HepG2 (cell line): ENCODE data around the gene MAPRE3. TPM values are rescaled to one million over a fixed set of nuclear protein-coding genes. Genes with fewer than 3 reads are reported as not detected.
A peak's percentile ranks its signal among the peaks of the same experiment; 100 is the strongest.

Source experiments
- CBX5 ChIP-seq: sonication (generic); formaldehyde crosslinking; IDR thresholded peaks from 2 replicates; pipeline ENCODE4 v1.4.0; 2020; ENCODE audit warnings: missing genetic modification reagents, borderline replicate concordance
- FOXA3 ChIP-seq: IDR thresholded peaks from 2 replicates; pipeline ENCODE4 v1.6.1; 2016; ENCODE audit warnings: missing genetic modification reagents, missing compliant biosample characterization
- KLF16 ChIP-seq, 2 experiments: sonication (generic) in 1 of 2; formaldehyde crosslinking in 1 of 2; IDR thresholded peaks; 2 replicates each; pipeline versions ENCODE4 v1.6.1 to v1.8.0; 2016 to 2023; ENCODE audit warnings: missing genetic modification reagents in 2 of 2, missing compliant biosample characterization in 1 of 2
- MAFF ChIP-seq: IDR thresholded peaks from 2 replicates; pipeline ENCODE4 v1.6.1; 2011; ENCODE audit warnings: low read depth, low read length, improper control_type of control experiment
- MED13 ChIP-seq: sonication (generic); formaldehyde crosslinking; IDR thresholded peaks from 2 replicates; pipeline ENCODE4 v1.5.0; 2020; ENCODE audit warnings: missing genetic modification reagents
- NFIC ChIP-seq: IDR thresholded peaks from 2 replicates; pipeline ENCODE4 v1.6.1; 2012; ENCODE audit warnings: mild to moderate bottlenecking, low read length, inconsistent platforms
- NFYB ChIP-seq: sonication (generic); formaldehyde crosslinking; IDR thresholded peaks from 2 replicates; pipeline ENCODE4 v1.4.0; 2020; ENCODE audit warnings: missing genetic modification reagents
- ONECUT2 ChIP-seq: sonication (generic); formaldehyde crosslinking; IDR thresholded peaks from 2 replicates; pipeline ENCODE4 v1.4.0; 2020; ENCODE audit warnings: missing genetic modification reagents
- PHF5A ChIP-seq: IDR thresholded peaks from one replicate; pipeline ENCODE4 v1.6.1; 2018; ENCODE audit warnings: low read depth, missing genetic modification reagents; ENCODE audit not compliant: unreplicated experiment
- RFXAP ChIP-seq: sonication (generic); formaldehyde crosslinking; IDR thresholded peaks from 2 replicates; pipeline ENCODE4 v1.4.0; 2020; ENCODE audit warnings: missing genetic modification reagents, borderline replicate concordance
- RXRB ChIP-seq: IDR thresholded peaks from 2 replicates; pipeline ENCODE4 v1.6.1; 2016; ENCODE audit warnings: borderline replicate concordance, missing genetic modification reagents, missing compliant biosample characterization
- TSC22D2 ChIP-seq: sonication (generic); formaldehyde crosslinking; IDR thresholded peaks from 2 replicates; pipeline ENCODE4 v1.5.1; 2020; ENCODE audit warnings: missing genetic modification reagents, mild to moderate bottlenecking, borderline replicate concordance
- U2AF1 ChIP-seq: fragments of 200-400 bp; formaldehyde crosslinking; optimal IDR thresholded peaks from 2 replicates; pipeline ENCODE3; 2017; ENCODE audit warnings: mild to moderate bottlenecking, low read depth, low read length
- ZNF124 ChIP-seq: sonication (generic); formaldehyde crosslinking; IDR thresholded peaks from 2 replicates; pipeline ENCODE4 v1.4.0; 2020; ENCODE audit warnings: missing genetic modification reagents
- ZNF432 ChIP-seq: sonication (generic); formaldehyde crosslinking; IDR thresholded peaks from 2 replicates; pipeline ENCODE4 v1.5.0; 2020; ENCODE audit warnings: missing genetic modification reagents, mild to moderate bottlenecking, borderline replicate concordance
- ZNF501 ChIP-seq: sonication (generic); formaldehyde crosslinking; IDR thresholded peaks from 2 replicates; pipeline ENCODE4 v1.5.1; 2020; ENCODE audit warnings: mild to moderate bottlenecking, moderate library complexity, missing genetic modification reagents
- ZNF816 ChIP-seq: sonication (generic); formaldehyde crosslinking; IDR thresholded peaks from 2 replicates; pipeline ENCODE4 v1.8.0; 2022; ENCODE audit warnings: missing genetic modification reagents, mild to moderate bottlenecking, borderline replicate concordance
- ZNF839 ChIP-seq: sonication (generic); formaldehyde crosslinking; IDR thresholded peaks from 2 replicates; pipeline ENCODE4 v1.4.0; 2020; ENCODE audit warnings: missing genetic modification reagents, mild to moderate bottlenecking, borderline replicate concordance
- ZNF878 ChIP-seq: sonication (generic); formaldehyde crosslinking; IDR thresholded peaks from 2 replicates; pipeline ENCODE4 v1.8.1; 2023; ENCODE audit warnings: mild to moderate bottlenecking, missing genetic modification reagents, moderate library complexity
- polyA plus RNA-seq, 8 experiments: library from polyadenylated mRNA; depleted of rRNA in 3 of 8; stranded (reverse) in 7 of 8; unstranded in 1 of 8; fragments of >200 nt; fragmentation: Illumina TruSeq in 4 of 8; extraction: Trizol in 4 of 8; gene quantifications; 2 replicates each; pipeline versions ENCODE4 v1.2.1 to v1.2.3, GENCODE V29; 2011 to 2016; ENCODE audit warnings: low read depth in 4 of 8, missing spikeins in 1 of 8, mixed read lengths in 1 of 8; ENCODE audit not compliant: insufficient read depth in 1 of 8
- total RNA-seq, 5 experiments: library from RNA; depleted of rRNA; stranded (reverse); fragments of >200 nt; fragmentation: Illumina TruSeq; extraction: Trizol; gene quantifications; 2 replicates each; pipeline ENCODE4 v1.2.3, GENCODE V29; 2016; ENCODE audit warnings: low read depth in 1 of 5
- TF ChIP-seq, protein P1 (sequence below): sonication (generic); formaldehyde crosslinking; IDR thresholded peaks from 2 replicates; pipeline ENCODE4 v1.9.0; 2022; ENCODE audit warnings: low read depth, missing genetic modification reagents
- TF ChIP-seq, protein P2 (sequence below): sonication (generic); formaldehyde crosslinking; IDR thresholded peaks from 2 replicates; pipeline ENCODE4 v1.5.1; 2020; ENCODE audit warnings: missing genetic modification reagents, mild to moderate bottlenecking, borderline replicate concordance
- TF ChIP-seq, protein P3 (sequence below): sonication (generic); formaldehyde crosslinking; IDR thresholded peaks from 2 replicates; pipeline ENCODE4 v1.4.0; 2020; ENCODE audit warnings: missing genetic modification reagents, low read depth, mild to moderate bottlenecking, borderline replicate concordance
- TF ChIP-seq, protein P4 (sequence below): fragments of 450-650 bp; IDR thresholded peaks from 2 replicates; pipeline ENCODE4 v1.6.1; 2017

MAPRE3 gene
- total and polyA plus RNA-seq, 2 of the 13 experiments (the other 11 are each of a cell fraction or from before 2014, with no cell fraction given), result 0.31 to 0.91 TPM

DNA sequence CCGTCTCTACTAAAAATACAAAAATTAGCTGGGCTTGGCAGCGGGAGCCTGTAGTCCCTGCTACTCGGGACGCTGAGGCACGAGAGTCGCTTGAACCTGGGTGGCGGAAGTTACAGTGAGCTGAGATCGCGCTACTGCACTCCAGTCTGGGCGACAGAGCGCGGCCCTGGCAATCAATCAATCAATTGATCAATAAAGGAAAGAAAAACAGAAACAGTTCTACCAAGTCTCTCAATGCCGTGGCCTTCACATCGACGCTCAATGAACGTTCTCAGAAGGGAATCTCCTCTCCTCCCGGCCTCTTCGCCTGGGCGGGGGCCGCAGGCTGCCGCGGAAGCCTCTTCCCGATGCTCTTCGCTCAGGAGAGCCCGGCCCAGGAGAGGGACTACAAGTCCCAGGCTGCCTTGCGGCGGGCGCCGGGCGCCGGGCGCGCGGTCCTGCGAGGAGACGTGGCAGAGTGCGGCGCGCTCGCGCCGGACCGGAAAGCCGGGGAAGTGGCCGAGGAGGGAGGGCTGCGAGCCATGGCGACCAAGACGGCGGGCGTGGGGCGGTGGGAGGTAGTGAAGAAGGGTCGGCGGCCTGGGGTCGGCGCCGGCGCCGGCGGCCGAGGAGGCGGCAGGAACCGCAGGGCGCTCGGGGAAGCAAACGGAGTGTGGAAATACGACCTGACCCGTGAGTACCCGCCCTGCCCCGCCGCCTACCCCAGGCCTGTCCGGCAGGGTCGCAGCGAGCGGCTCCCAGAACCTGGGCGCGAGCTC is 62.2 kb downstream of the MAPRE3 start, which contains the start of gene TMEM214 (continued):
- no peak for TF ChIP-seq ZNF878 (CRISPR knock-in tag)
- TF ChIP-seq NFYB, result peak; percentile 57
- TF ChIP-seq CBX5, result no peak
- TF ChIP-seq, protein P1, sequence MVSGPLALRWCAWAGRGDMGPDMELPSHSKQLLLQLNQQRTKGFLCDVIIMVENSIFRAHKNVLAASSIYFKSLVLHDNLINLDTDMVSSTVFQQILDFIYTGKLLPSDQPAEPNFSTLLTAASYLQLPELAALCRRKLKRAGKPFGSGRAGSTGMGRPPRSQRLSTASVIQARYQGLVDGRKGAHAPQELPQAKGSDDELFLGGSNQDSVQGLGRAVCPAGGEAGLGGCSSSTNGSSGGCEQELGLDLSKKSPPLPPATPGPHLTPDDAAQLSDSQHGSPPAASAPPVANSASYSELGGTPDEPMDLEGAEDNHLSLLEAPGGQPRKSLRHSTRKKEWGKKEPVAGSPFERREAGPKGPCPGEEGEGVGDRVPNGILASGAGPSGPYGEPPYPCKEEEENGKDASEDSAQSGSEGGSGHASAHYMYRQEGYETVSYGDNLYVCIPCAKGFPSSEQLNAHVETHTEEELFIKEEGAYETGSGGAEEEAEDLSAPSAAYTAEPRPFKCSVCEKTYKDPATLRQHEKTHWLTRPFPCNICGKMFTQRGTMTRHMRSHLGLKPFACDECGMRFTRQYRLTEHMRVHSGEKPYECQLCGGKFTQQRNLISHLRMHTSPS (CRISPR knock-in tag), result no peak
- TF ChIP-seq U2AF1, result no peak
- no peak for TF ChIP-seq NFIC
- peak; percentile 57; the same call in 1 of the 2 replicates for TF ChIP-seq ONECUT2
- TF ChIP-seq KLF16 (CRISPR knock-in tag; IDR thresholded peaks at IDR 0.05), result peak in 1 of 2 experiments; percentile 88; a peak in 2 of 4 replicates
- TF ChIP-seq, protein P2, sequence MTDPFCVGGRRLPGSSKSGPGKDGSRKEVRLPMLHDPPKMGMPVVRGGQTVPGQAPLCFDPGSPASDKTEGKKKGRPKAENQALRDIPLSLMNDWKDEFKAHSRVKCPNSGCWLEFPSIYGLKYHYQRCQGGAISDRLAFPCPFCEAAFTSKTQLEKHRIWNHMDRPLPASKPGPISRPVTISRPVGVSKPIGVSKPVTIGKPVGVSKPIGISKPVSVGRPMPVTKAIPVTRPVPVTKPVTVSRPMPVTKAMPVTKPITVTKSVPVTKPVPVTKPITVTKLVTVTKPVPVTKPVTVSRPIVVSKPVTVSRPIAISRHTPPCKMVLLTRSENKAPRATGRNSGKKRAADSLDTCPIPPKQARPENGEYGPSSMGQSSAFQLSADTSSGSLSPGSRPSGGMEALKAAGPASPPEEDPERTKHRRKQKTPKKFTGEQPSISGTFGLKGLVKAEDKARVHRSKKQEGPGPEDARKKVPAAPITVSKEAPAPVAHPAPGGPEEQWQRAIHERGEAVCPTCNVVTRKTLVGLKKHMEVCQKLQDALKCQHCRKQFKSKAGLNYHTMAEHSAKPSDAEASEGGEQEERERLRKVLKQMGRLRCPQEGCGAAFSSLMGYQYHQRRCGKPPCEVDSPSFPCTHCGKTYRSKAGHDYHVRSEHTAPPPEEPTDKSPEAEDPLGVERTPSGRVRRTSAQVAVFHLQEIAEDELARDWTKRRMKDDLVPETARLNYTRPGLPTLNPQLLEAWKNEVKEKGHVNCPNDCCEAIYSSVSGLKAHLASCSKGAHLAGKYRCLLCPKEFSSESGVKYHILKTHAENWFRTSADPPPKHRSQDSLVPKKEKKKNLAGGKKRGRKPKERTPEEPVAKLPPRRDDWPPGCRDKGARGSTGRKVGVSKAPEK (CRISPR knock-in tag), result no peak
- peak; percentile 89 for TF ChIP-seq RFXAP (CRISPR knock-in tag)
- TF ChIP-seq, protein P3, sequence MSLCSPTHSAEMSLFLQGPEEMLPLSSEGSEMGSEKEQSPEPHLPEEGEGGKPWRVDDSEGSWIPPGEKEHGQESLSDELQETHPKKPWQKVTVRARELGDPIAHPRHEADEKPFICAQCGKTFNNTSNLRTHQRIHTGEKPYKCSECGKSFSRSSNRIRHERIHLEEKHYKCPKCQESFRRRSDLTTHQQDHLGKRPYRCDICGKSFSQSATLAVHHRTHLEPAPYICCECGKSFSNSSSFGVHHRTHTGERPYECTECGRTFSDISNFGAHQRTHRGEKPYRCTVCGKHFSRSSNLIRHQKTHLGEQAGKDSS (CRISPR knock-in tag), result peak; percentile 60; the same call in 1 of the 2 replicates
- TF ChIP-seq ZNF839, result no peak
- TF ChIP-seq ZNF501, result peak; percentile 86
- peak; percentile 76 for TF ChIP-seq ZNF124 (CRISPR knock-in tag)
- 0 out of 2 replicates have a peak, but pooled peaks have one; percentile 40 for TF ChIP-seq RXRB (CRISPR knock-in tag)
- no peak for TF ChIP-seq TSC22D2 (CRISPR knock-in tag)
- TF ChIP-seq FOXA3 (CRISPR knock-in tag), result no peak; the same call in none of the 2 replicates
- peak; percentile 51; the same call in 1 of the 2 replicates for TF ChIP-seq MED13
- no peak for TF ChIP-seq MAFF
- no peak for TF ChIP-seq ZNF432 (CRISPR knock-in tag)
- TF ChIP-seq, protein P4, sequence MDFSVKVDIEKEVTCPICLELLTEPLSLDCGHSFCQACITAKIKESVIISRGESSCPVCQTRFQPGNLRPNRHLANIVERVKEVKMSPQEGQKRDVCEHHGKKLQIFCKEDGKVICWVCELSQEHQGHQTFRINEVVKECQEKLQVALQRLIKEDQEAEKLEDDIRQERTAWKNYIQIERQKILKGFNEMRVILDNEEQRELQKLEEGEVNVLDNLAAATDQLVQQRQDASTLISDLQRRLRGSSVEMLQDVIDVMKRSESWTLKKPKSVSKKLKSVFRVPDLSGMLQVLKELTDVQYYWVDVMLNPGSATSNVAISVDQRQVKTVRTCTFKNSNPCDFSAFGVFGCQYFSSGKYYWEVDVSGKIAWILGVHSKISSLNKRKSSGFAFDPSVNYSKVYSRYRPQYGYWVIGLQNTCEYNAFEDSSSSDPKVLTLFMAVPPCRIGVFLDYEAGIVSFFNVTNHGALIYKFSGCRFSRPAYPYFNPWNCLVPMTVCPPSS, result no peak
- no peak for TF ChIP-seq PHF5A
- peak; percentile 99 for TF ChIP-seq ZNF816 (CRISPR knock-in tag)
